Measurements from ENCODE around the gene MTMR3.

GRCh38 chr22:30073743-30074142 lies 190.8 kb downstream of the MTMR3 start:
- TF ChIP-seq CTCF (IDR thresholded peaks at IDR 0.05) (no peak), POLR2A (IDR thresholded peaks at IDR 0.05) (no peak), POLR2AphosphoS5 (IDR thresholded peaks at IDR 0.05) (no peak)
